K562 (cell line): ENCODE results near the gene HIF1AN. TPM values are rescaled to one million over a fixed set of nuclear protein-coding genes. Genes with fewer than 3 reads are reported as not detected.
A peak's percentile ranks its signal among the peaks of the same experiment; 100 is the strongest.

Experiments
- BDP1 ChIP-seq: IDR thresholded peaks from 3 replicates; pipeline ENCODE4 v1.6.1; 2011; ENCODE audit not compliant: insufficient read length, insufficient read depth
- MLX ChIP-seq, 2 experiments: fragments of 450-650 bp in 1 of 2; sonication (generic) in 1 of 2; formaldehyde crosslinking; conservative IDR thresholded peaks; 2 replicates each; pipeline versions ENCODE4 v1.4.0 to v1.8.1; 2020 to 2022; ENCODE audit warnings: mild to moderate bottlenecking in 1 of 2, missing genetic modification reagents in 1 of 2
- RB1 ChIP-seq: fragments of 450-650 bp; IDR thresholded peaks from 2 replicates; pipeline ENCODE4 v1.6.1; 2017; ENCODE audit warnings: low read depth, mild to moderate bottlenecking
- SREBF2 ChIP-seq: sonication (generic); formaldehyde crosslinking; IDR thresholded peaks from 2 replicates; pipeline ENCODE4 v1.4.0; 2020; ENCODE audit warnings: mild to moderate bottlenecking, missing genetic modification reagents
- TSHZ1 ChIP-seq: fragments of 250-450 bp; sonication (Bioruptor Pico); IDR thresholded peaks from 2 replicates; pipeline ENCODE4 v1.4.0; 2020; ENCODE audit warnings: mild to moderate bottlenecking, moderate library complexity
- U2AF2 ChIP-seq: fragments of 200-400 bp; formaldehyde crosslinking; optimal IDR thresholded peaks from 2 replicates; pipeline ENCODE3; 2017; ENCODE audit warnings: low read depth, mild to moderate bottlenecking, low read length
- ZBTB40 ChIP-seq, 2 experiments: fragments of 450-650 bp in 1 of 2; sonication (generic) in 1 of 2; formaldehyde crosslinking in 1 of 2; IDR thresholded peaks; 2 replicates each; pipeline versions ENCODE4 v1.7.1 to v1.9.0; 2016 to 2022; ENCODE audit warnings: inconsistent platforms in 1 of 2, mild to moderate bottlenecking in 1 of 2, missing genetic modification reagents in 1 of 2
- ZNF184 ChIP-seq: sonication (generic); formaldehyde crosslinking; IDR thresholded peaks from 2 replicates; pipeline ENCODE4 v1.5.0; 2020; ENCODE audit warnings: missing genetic modification reagents
- ZNF197 ChIP-seq: fragments of 200-800 bp; sonication (Bioruptor generic); IDR thresholded peaks from 2 replicates; pipeline ENCODE4 v1.6.1; 2016; ENCODE audit warnings: low read depth, missing genetic modification characterization, missing compliant biosample characterization
- ZNF217 ChIP-seq: sonication (generic); formaldehyde crosslinking; IDR thresholded peaks from 2 replicates; pipeline ENCODE4 v1.8.0; 2022; ENCODE audit warnings: mild to moderate bottlenecking, missing genetic modification reagents
- ZNF239 ChIP-seq: fragments of 250-450 bp; sonication (Bioruptor Pico); IDR thresholded peaks from 2 replicates; pipeline ENCODE4 v1.4.0; 2020; ENCODE audit warnings: mild to moderate bottlenecking
- ZNF696 ChIP-seq: fragments of 250-450 bp; sonication (Bioruptor Pico); conservative IDR thresholded peaks from 2 replicates; pipeline ENCODE4 v1.4.0; 2020; ENCODE audit warnings: mild to moderate bottlenecking, moderate library complexity
- ZNF707 ChIP-seq: fragments of 250-450 bp; sonication (Bioruptor Pico); conservative IDR thresholded peaks from 2 replicates; pipeline ENCODE4 v1.8.0; 2022; ENCODE audit warnings: inconsistent platforms, mild to moderate bottlenecking, moderate library complexity
- polyA plus RNA-seq, 8 experiments: library from polyadenylated mRNA; depleted of rRNA in 4 of 8; stranded (reverse) in 5 of 8; unstranded in 3 of 8; fragments of >200 nt; fragmentation: Nextera tagmentation in 2 of 8; fragmentation: Illumina TruSeq in 1 of 8; extraction: Ambion mirVana in 2 of 8; extraction: Trizol in 1 of 8; gene quantifications; 2 replicates each; pipeline versions ENCODE4 v1.2.1 to v1.2.3, GENCODE V29; 2011 to 2014; ENCODE audit warnings: inconsistent platforms in 1 of 8, missing spikeins in 1 of 8
- total RNA-seq, 7 experiments: library from RNA; depleted of rRNA in 6 of 7; stranded (reverse); fragments of >200 nt in 6 of 7; fragmentation: Illumina TruSeq in 2 of 7; extraction: Trizol in 2 of 7; gene quantifications; 2 replicates each; pipeline versions ENCODE4 v1.2.1 to v1.2.3, GENCODE V29; 2011 to 2021; ENCODE audit warnings: low replicate concordance in 1 of 7
- TF ChIP-seq, protein P1 (sequence below): fragments of 250-450 bp; sonication (Bioruptor Pico); IDR thresholded peaks from 2 replicates; pipeline ENCODE4 v1.9.0; 2021; ENCODE audit warnings: mild to moderate bottlenecking

HIF1AN gene
- total and polyA plus RNA-seq, 9 of the 15 experiments (the other 6 are each of a cell fraction or from before 2014, with no cell fraction given) = 1.2 to 16.8 (median 6.9) TPM

DNA sequence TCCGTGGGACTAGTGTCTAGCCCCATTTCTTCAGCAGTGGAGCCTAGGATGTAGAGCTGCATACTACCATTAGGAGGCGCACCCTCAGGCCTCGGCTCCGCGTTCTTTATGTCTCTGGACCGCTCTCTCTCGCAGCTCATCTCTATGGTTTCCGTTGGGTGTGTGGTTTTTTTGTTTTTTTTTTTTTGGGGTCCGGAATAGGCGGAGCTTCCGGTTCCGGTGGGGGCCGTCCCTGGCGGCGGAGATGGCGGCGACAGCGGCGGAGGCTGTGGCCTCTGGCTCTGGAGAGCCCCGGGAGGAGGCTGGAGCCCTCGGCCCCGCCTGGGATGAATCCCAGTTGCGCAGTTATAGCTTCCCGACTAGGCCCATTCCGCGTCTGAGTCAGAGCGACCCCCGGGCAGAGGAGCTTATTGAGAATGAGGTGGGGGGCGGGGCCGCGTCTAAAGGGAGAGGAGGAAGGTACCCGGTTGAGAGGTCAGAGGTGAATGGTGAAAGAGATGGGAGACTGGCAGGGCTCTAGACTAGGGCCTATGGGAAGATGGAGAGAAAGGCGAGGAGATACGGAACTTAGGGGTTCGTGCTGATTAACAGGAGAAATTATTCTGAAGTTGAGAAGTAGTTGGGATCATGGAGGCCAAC lies at the start of gene HIF1AN (continued):
- TF ChIP-seq ZBTB40 (IDR thresholded peaks at IDR 0.05) (peak; percentile 94), ZBTB40 (CRISPR knock-in tag; IDR thresholded peaks at IDR 0.05) (no peak), ZNF239 (CRISPR knock-in tag) (no peak), SREBF2 (CRISPR knock-in tag) (no peak), MLX (CRISPR knock-in tag; conservative IDR thresholded peaks at IDR 0.05) (no peak), BDP1 (no peak), ZNF217 (CRISPR knock-in tag) (no peak), ZNF197 (no peak), TSHZ1 (no peak), ZNF707 (CRISPR knock-in tag) (no peak), RB1 (no peak), ZNF696 (CRISPR knock-in tag) (no peak), U2AF2 (no peak), ZNF184 (CRISPR knock-in tag) (no peak)
- TF ChIP-seq, protein P1, sequence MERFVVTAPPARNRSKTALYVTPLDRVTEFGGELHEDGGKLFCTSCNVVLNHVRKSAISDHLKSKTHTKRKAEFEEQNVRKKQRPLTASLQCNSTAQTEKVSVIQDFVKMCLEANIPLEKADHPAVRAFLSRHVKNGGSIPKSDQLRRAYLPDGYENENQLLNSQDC (CRISPR knock-in tag) = no peak
